ENCODE measurements around the gene RAB9B.

Gene RAB9B

GRCh38 chrX:103791826-103792485 is 40.1 kb downstream of the RAB9B start:
- no peaks in the 10 kb centered on the region for H3K4me1 ChIP-seq (ENCODE audit: insufficient read depth, insufficient read length)
- H3K27me3 ChIP-seq (ENCODE audit: insufficient read depth, insufficient read length) = no peaks in the 10 kb centered on the region
- TF ChIP-seq SUZ12 (IDR thresholded peaks at IDR 0.05; ENCODE audit: extremely low read depth, insufficient read depth, insufficient read length) = no peak
- no peak for TF ChIP-seq YY1 (IDR thresholded peaks at IDR 0.05; ENCODE audit: insufficient read depth, insufficient read length)
- TF ChIP-seq ZNF274 (IDR thresholded peaks at IDR 0.05; ENCODE audit: low read depth, low read length) = no peak
- no peak for DNase-seq (ENCODE audit: low read depth, low spot score)
- no peak overlapping the region for H3K9ac ChIP-seq (ENCODE audit: insufficient read length, low read depth)
- H3K9me3 ChIP-seq (ENCODE audit: insufficient read depth, low read length) = no peaks in the 10 kb centered on the region
- no peaks in the 10 kb centered on the region for H3K36me3 ChIP-seq (ENCODE audit: insufficient read depth, insufficient read length, low read length)
- H3K4me3 ChIP-seq (ENCODE audit: insufficient read length, low read depth) = no peak overlapping the region

GRCh38 chrX:103791228-103791627 is 40.8 kb downstream of the RAB9B start:
- no peak for TF ChIP-seq ZNF274 (IDR thresholded peaks at IDR 0.05; ENCODE audit: low read depth, low read length)
- TF ChIP-seq SUZ12 (IDR thresholded peaks at IDR 0.05; ENCODE audit: extremely low read depth, insufficient read depth, insufficient read length) = no peak
- TF ChIP-seq YY1 (IDR thresholded peaks at IDR 0.05; ENCODE audit: insufficient read depth, insufficient read length) = no peak

GRCh38 chrX:103789004-103789403 is 43.1 kb downstream of the RAB9B start:
- no peak overlapping the region for H3K9ac ChIP-seq (ENCODE audit: insufficient read length, low read depth)
- TF ChIP-seq ZNF274 (IDR thresholded peaks at IDR 0.05; ENCODE audit: low read depth, low read length) = no peak
- no peak for TF ChIP-seq YY1 (IDR thresholded peaks at IDR 0.05; ENCODE audit: insufficient read depth, insufficient read length)
- no peak for TF ChIP-seq SUZ12 (IDR thresholded peaks at IDR 0.05; ENCODE audit: extremely low read depth, insufficient read depth, insufficient read length)
- H3K4me3 ChIP-seq (ENCODE audit: insufficient read length, low read depth) = no peak overlapping the region
- no peaks in the 10 kb centered on the region for H3K27me3 ChIP-seq (ENCODE audit: insufficient read depth, insufficient read length)
- peaks cover 2% of the 10 kb centered on the region for H3K36me3 ChIP-seq (ENCODE audit: insufficient read depth, insufficient read length, low read length)
- no peaks in the 10 kb centered on the region for H3K4me1 ChIP-seq (ENCODE audit: insufficient read depth, insufficient read length)
- H3K9me3 ChIP-seq (ENCODE audit: insufficient read depth, low read length) = no peaks in the 10 kb centered on the region
- no peak for DNase-seq (ENCODE audit: low read depth, low spot score)

More at GRCh38 chrX:103791228-103791627, 40.8 kb downstream of the RAB9B start:
- H3K4me3 ChIP-seq (ENCODE audit: insufficient read length, low read depth) = no peak overlapping the region
- DNase-seq (ENCODE audit: low read depth, low spot score) = no peak
- no peaks in the 10 kb centered on the region for H3K27me3 ChIP-seq (ENCODE audit: insufficient read depth, insufficient read length)
- H3K9ac ChIP-seq (ENCODE audit: insufficient read length, low read depth) = no peak overlapping the region
- H3K9me3 ChIP-seq (ENCODE audit: insufficient read depth, low read length) = no peaks in the 10 kb centered on the region
- no peaks in the 10 kb centered on the region for H3K36me3 ChIP-seq (ENCODE audit: insufficient read depth, insufficient read length, low read length)
- no peaks in the 10 kb centered on the region for H3K4me1 ChIP-seq (ENCODE audit: insufficient read depth, insufficient read length)

- no peaks in the 10 kb centered on the region for H3K9me3 ChIP-seq (ENCODE audit: insufficient read depth, low read length)
- no peak for DNase-seq (ENCODE audit: low read depth, low spot score)
- H3K36me3 ChIP-seq (ENCODE audit: insufficient read depth, insufficient read length, low read length) = peaks cover 2% of the 10 kb centered on the region
- no peak overlapping the region for H3K4me3 ChIP-seq (ENCODE audit: insufficient read length, low read depth)
- H3K27me3 ChIP-seq (ENCODE audit: insufficient read depth, insufficient read length) = no peaks in the 10 kb centered on the region
- no peaks in the 10 kb centered on the region for H3K4me1 ChIP-seq (ENCODE audit: insufficient read depth, insufficient read length)
- no peak overlapping the region for H3K9ac ChIP-seq (ENCODE audit: insufficient read length, low read depth)
- TF ChIP-seq SUZ12 (IDR thresholded peaks at IDR 0.05; ENCODE audit: extremely low read depth, insufficient read depth, insufficient read length) = no peak
- TF ChIP-seq ZNF274 (IDR thresholded peaks at IDR 0.05; ENCODE audit: low read depth, low read length) = no peak
- TF ChIP-seq YY1 (IDR thresholded peaks at IDR 0.05; ENCODE audit: insufficient read depth, insufficient read length) = no peak
Measured at GRCh38 chrX:103783971-103784370, 48.1 kb downstream of the RAB9B start.

- no peak for DNase-seq (ENCODE audit: low read depth, low spot score)
- TF ChIP-seq ZNF274 (IDR thresholded peaks at IDR 0.05; ENCODE audit: low read depth, low read length) (no peak), SUZ12 (IDR thresholded peaks at IDR 0.05; ENCODE audit: extremely low read depth, insufficient read depth, insufficient read length) (no peak), YY1 (IDR thresholded peaks at IDR 0.05; ENCODE audit: insufficient read depth, insufficient read length) (no peak)
- H3K4me1 ChIP-seq (ENCODE audit: insufficient read depth, insufficient read length) = no peaks in the 10 kb centered on the region
- no peaks in the 10 kb centered on the region for H3K27me3 ChIP-seq (ENCODE audit: insufficient read depth, insufficient read length)
- no peak overlapping the region for H3K4me3 ChIP-seq (ENCODE audit: insufficient read length, low read depth)
- no peak overlapping the region for H3K9ac ChIP-seq (ENCODE audit: insufficient read length, low read depth)
- H3K9me3 ChIP-seq (ENCODE audit: insufficient read depth, low read length) = no peaks in the 10 kb centered on the region
- H3K36me3 ChIP-seq (ENCODE audit: insufficient read depth, insufficient read length, low read length) = peaks cover 2% of the 10 kb centered on the region
Measured at GRCh38 chrX:103783196-103783595, 48.9 kb downstream of the RAB9B start.

GRCh38 chrX:103782640-103783039 is 49.4 kb downstream of the RAB9B start:
- no peak for DNase-seq (ENCODE audit: low read depth, low spot score)
- Histone ChIP-seq H3K27me3 (ENCODE audit: insufficient read depth, insufficient read length) (no peaks in the 10 kb centered on the region), H3K9me3 (ENCODE audit: insufficient read depth, low read length) (no peaks in the 10 kb centered on the region), H3K9ac (ENCODE audit: insufficient read length, low read depth) (no peak overlapping the region), H3K36me3 (ENCODE audit: insufficient read depth, insufficient read length, low read length) (peaks cover 2% of the 10 kb centered on the region), H3K4me1 (ENCODE audit: insufficient read depth, insufficient read length) (no peaks in the 10 kb centered on the region), H3K4me3 (ENCODE audit: insufficient read length, low read depth) (no peak overlapping the region)
- no peak for TF ChIP-seq SUZ12 (IDR thresholded peaks at IDR 0.05; ENCODE audit: extremely low read depth, insufficient read depth, insufficient read length)
- no peak for TF ChIP-seq ZNF274 (IDR thresholded peaks at IDR 0.05; ENCODE audit: low read depth, low read length)
- no peak for TF ChIP-seq YY1 (IDR thresholded peaks at IDR 0.05; ENCODE audit: insufficient read depth, insufficient read length)

GRCh38 chrX:103781706-103782105 is 50.4 kb downstream of the RAB9B start:
- no peak for TF ChIP-seq SUZ12 (IDR thresholded peaks at IDR 0.05; ENCODE audit: extremely low read depth, insufficient read depth, insufficient read length)
- no peak for TF ChIP-seq YY1 (IDR thresholded peaks at IDR 0.05; ENCODE audit: insufficient read depth, insufficient read length)
- no peak for TF ChIP-seq ZNF274 (IDR thresholded peaks at IDR 0.05; ENCODE audit: low read depth, low read length)
- H3K27me3 ChIP-seq (ENCODE audit: insufficient read depth, insufficient read length) = no peaks in the 10 kb centered on the region

More at GRCh38 chrX:103781706-103782105, 50.4 kb downstream of the RAB9B start:
- H3K4me1 ChIP-seq (ENCODE audit: insufficient read depth, insufficient read length) = no peaks in the 10 kb centered on the region
- DNase-seq (ENCODE audit: low read depth, low spot score) = no peak
- H3K9ac ChIP-seq (ENCODE audit: insufficient read length, low read depth) = no peak overlapping the region
- no peaks in the 10 kb centered on the region for H3K9me3 ChIP-seq (ENCODE audit: insufficient read depth, low read length)
- H3K36me3 ChIP-seq (ENCODE audit: insufficient read depth, insufficient read length, low read length) = peaks cover 2% of the 10 kb centered on the region
- H3K4me3 ChIP-seq (ENCODE audit: insufficient read length, low read depth) = no peak overlapping the region

Measured in NT2/D1 (cell line).